ENCODE results near the gene CLPTM1. TPM values are rescaled to one million over a fixed set of nuclear protein-coding genes. Genes with fewer than 3 reads are reported as not detected.
A peak's percentile ranks its signal among the peaks of the same experiment; 100 is the strongest.

CLPTM1 gene
- total and polyA plus RNA-seq, 9 of the 15 experiments (the other 6 are each of a cell fraction or from before 2014, with no cell fraction given): 0.37 to 96.0 (median 27.5) TPM

GRCh38 chr19:45038931-45039893, 84.0 kb downstream of the CLPTM1 start, which contains the start of gene CLASRP:
CLASRP (plus strand) TSS chr19:45039045; CDS start chr19:45040213, 1,168 bp downstream.
- peaks cover 22% of the 10 kb centered on the region for H4K20me1 ChIP-seq (replicated peaks; ENCODE audit: control insufficient read depth, insufficient read depth, low read length)
- ATAC-seq (peak; percentile 99), DNase-seq (ENCODE audit: extremely low read depth in 1 of 4, low spot score in 3 of 4) (peak; percentile 93 to 94 (median 94)), FAIRE-seq (peak; percentile 94)
- H3K4me3 ChIP-seq: peak within 1 kb of the TSS; percentile 92
- peaks cover 40% of the 10 kb centered on the region for H3K36me3 ChIP-seq (ENCODE audit: control insufficient read depth, insufficient read depth, low read length)
- WGBS (ENCODE audit: insufficient coverage, low coverage, missing lambda C conversion rate): under 1% methylated on average over 48 of the region's 62 CpGs
- H3K4me1 ChIP-seq (replicated peaks in 1 of 2; ENCODE audit: control insufficient read depth in 2 of 2, insufficient read depth in 2 of 2, low read length in 2 of 2): peaks cover 11 to 35% of the 10 kb centered on the region in 2 experiments; a peak in 4 of 5 replicates
- peak within 1 kb of the TSS; percentile 91 for H2AFZ ChIP-seq (ENCODE audit: low read depth, low read length)
- H3K9me1 ChIP-seq (ENCODE audit: control insufficient read depth, insufficient read depth, low read length): peaks cover 5% of the 10 kb centered on the region
- no TSS peak for BruUV-seq (replicated peaks)
- peaks cover 42% of the 10 kb centered on the region for H3K79me2 ChIP-seq (ENCODE audit: control insufficient read depth, insufficient read depth, low read length)
- H3K27ac ChIP-seq (ENCODE audit: extremely low read depth, low read depth, low read length): peak within 1 kb of the TSS; percentile 96
- H3K9ac ChIP-seq (ENCODE audit: insufficient read depth in 1 of 2, low read depth in 2 of 2, low read length in 2 of 2): peak within 1 kb of the TSS; percentile 91 to 98
- peaks cover 3% of the 10 kb centered on the region; the same call in 1 of the 2 replicates for H3K9me3 ChIP-seq (replicated peaks; ENCODE audit: control insufficient read depth, insufficient read depth, low read depth, low read length)
- no peaks in the 10 kb centered on the region for H3K27me3 ChIP-seq (ENCODE audit: control insufficient read depth in 2 of 2, insufficient read depth in 2 of 2, low read length in 2 of 2)
- intact Hi-C loops (cut with micrococcal nuclease): no loop called here
- H3K4me2 ChIP-seq (ENCODE audit: insufficient read depth, low read length): peak within 1 kb of the TSS; percentile 87
- POLR2A ChIA-PET: interaction anchor here (0.7 to 1.7 kb wide), 13 partner anchors 10 to 308 kb away, joined by 3 to 9 read pairs (median 4); partner anchors contain the start of genes APOE and PPP1R37
- in situ Hi-C loops (cut with MboI): no loop called here
- CTCF ChIA-PET (ENCODE audit: low intra/inter-chr PET ratio): no interaction called here
- TF ChIP-seq ZFP1 (CRISPR knock-in tag; IDR thresholded peaks at IDR 0.05) (no peak), HDAC6 (IDR thresholded peaks at IDR 0.05; ENCODE audit: low read depth, low read length) (no peak), RBM15 (IDR thresholded peaks at IDR 0.05; ENCODE audit: insufficient read depth, low read length) (no peak), ZNF407 (IDR thresholded peaks at IDR 0.05; ENCODE audit: low read depth) (no peak), PPARD (CRISPR knock-in tag; IDR thresholded peaks at IDR 0.05) (no peak), HNRNPL (IDR thresholded peaks at IDR 0.05; ENCODE audit: low read depth, low read length) (no peak), RBM17 (IDR thresholded peaks at IDR 0.05; ENCODE audit: borderline replicate concordance, low read depth, low read length) (no peak), ZBTB1 (CRISPR knock-in tag; IDR thresholded peaks at IDR 0.05; ENCODE audit: borderline replicate concordance, low read depth) (no peak), TEAD2 (tag; IDR thresholded peaks at IDR 0.05) (no peak), RFX5 (IDR thresholded peaks at IDR 0.05; ENCODE audit: low read depth, low read length) (no peak), ID3 (CRISPR knock-in tag; IDR thresholded peaks at IDR 0.05) (no peak), ID3 (tag; IDR thresholded peaks at IDR 0.05) (no peak), GTF2E2 (tag; IDR thresholded peaks at IDR 0.05) (peak; percentile 87)

All from K562 (cell line).